ENCODE data around the gene LIPI. TPM values are rescaled to one million over a fixed set of nuclear protein-coding genes. Genes with fewer than 3 reads are reported as not detected.
"Not testable (repeated sequence)": the region's sequence is repeated elsewhere in the genome, so short reads cannot be mapped to it uniquely, and the experiment has no call there.

LIPI gene
- total RNA-seq, 1 experiment from 2014 or later, result not detected

DNA sequence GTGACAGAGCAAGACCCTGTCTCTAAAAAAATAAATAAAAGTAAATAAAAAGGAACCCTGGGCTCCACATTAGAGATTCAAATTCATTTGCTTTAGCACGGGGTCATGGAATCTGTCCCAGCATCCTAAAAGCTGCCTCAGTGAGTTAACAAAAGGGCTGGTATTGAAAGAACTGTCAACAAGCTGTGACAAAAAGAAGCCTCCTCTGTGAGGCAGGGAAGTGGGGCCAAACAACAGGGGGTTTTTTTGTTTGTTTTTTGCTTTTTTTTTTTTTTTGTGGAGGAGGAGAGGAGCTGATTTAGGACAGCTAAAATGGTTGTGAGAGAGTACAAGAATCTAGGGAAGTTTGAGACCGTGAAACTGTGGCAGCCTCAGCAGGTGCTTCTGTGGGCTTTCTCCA is 115.7 kb downstream of the LIPI start:
- no peaks in the 10 kb centered on the region for H3K9me3 ChIP-seq
- no peak overlapping the region for H3K4me3 Mint-ChIP-seq (ENCODE audit: unreplicated experiment)
- no TSS peak for BruUV-seq (replicated peaks)
- H3K4me1 Mint-ChIP-seq (ENCODE audit: low read depth, unreplicated experiment), result no peaks in the 10 kb centered on the region
- H3K36me3 Mint-ChIP-seq (ENCODE audit: insufficient read depth, unreplicated experiment), result peaks cover 13% of the 10 kb centered on the region
- no peaks in the 10 kb centered on the region for H3K27me3 ChIP-seq (replicated peaks; ENCODE audit: control insufficient read depth, insufficient read depth, low read length)
- no peaks in the 10 kb centered on the region for H3K4me1 ChIP-seq
- no peak for DNase-seq
- no peaks in the 10 kb centered on the region for H3K36me3 ChIP-seq (ENCODE audit: control insufficient read depth, insufficient read depth, low read length)
- POLR2A ChIA-PET, result no interaction called here
- intact Hi-C loops (cut with micrococcal nuclease; ENCODE audit: unreplicated experiment), result no loop called here
- CTCF ChIA-PET, result interaction anchor here (0.6 kb wide), 1 partner anchor 382 kb away, joined by 3 read pairs; no protein-coding TSS in a partner anchor
- H3K4me3 ChIP-seq (ENCODE audit: low read depth, low read length), result no peak overlapping the region
- no peaks in the 10 kb centered on the region for H3K27me3 Mint-ChIP-seq (ENCODE audit: insufficient read depth, unreplicated experiment)
- H3K9me3 Mint-ChIP-seq (ENCODE audit: unreplicated experiment), result peaks cover 13% of the 10 kb centered on the region
- no peak overlapping the region for H3K27ac Mint-ChIP-seq (ENCODE audit: unreplicated experiment)
- TF ChIP-seq, protein P1, sequence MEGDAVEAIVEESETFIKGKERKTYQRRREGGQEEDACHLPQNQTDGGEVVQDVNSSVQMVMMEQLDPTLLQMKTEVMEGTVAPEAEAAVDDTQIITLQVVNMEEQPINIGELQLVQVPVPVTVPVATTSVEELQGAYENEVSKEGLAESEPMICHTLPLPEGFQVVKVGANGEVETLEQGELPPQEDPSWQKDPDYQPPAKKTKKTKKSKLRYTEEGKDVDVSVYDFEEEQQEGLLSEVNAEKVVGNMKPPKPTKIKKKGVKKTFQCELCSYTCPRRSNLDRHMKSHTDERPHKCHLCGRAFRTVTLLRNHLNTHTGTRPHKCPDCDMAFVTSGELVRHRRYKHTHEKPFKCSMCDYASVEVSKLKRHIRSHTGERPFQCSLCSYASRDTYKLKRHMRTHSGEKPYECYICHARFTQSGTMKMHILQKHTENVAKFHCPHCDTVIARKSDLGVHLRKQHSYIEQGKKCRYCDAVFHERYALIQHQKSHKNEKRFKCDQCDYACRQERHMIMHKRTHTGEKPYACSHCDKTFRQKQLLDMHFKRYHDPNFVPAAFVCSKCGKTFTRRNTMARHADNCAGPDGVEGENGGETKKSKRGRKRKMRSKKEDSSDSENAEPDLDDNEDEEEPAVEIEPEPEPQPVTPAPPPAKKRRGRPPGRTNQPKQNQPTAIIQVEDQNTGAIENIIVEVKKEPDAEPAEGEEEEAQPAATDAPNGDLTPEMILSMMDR (IDR thresholded peaks at IDR 0.05; ENCODE audit: insufficient read depth in 1 of 2, low read depth in 1 of 2, low read length in 1 of 2, severe bottlenecking in 1 of 2, unreplicated experiment in 1 of 2), result no peak

DNA sequence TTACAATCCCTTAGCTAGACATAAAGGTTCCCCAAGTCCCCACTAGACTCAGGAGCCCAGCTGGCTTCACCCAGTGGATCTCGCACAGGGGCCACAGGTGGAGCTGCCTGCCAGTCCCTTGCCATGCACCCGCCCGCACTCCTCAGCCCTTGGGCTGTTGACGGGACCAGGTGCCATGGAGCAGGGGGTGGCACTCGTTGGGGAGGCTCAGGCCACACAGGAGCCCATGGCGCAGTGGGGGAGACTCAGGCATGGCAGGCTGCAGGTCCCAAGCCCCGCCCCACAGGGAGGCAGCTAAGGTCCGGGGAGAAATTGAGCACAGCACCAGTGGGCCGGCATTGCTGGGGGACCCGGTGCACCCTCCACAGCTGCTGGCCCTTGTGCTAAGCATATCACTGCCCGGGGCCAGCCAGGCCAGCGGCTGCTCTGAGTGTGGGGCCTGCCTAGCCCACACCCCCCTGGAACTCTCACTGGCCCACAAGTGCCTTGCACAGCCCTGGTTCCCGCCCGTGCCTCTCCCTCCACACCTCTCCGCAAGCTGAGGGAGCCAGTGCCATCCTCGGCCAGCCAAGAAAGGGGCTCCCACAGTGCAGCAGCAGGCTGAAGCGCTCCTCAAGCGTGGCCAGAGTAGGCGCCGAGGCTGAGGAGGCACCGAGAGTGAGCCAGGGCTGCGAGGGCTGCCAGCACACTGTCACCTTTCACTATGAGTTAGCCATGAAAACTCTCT is 117.8 kb downstream of the LIPI start:
- peaks cover 7% of the 10 kb centered on the region for H3K9me3 Mint-ChIP-seq (ENCODE audit: unreplicated experiment)
- H3K4me1 ChIP-seq, result no peaks in the 10 kb centered on the region
- H3K27ac Mint-ChIP-seq (ENCODE audit: unreplicated experiment), result no peak overlapping the region
- BruUV-seq (replicated peaks), result no TSS peak
- H3K27me3 Mint-ChIP-seq (ENCODE audit: insufficient read depth, unreplicated experiment), result no peaks in the 10 kb centered on the region
- no peaks in the 10 kb centered on the region for H3K36me3 ChIP-seq (ENCODE audit: control insufficient read depth, insufficient read depth, low read length)
- CTCF ChIA-PET, result no interaction called here
- POLR2A ChIA-PET, result no interaction called here
- no peaks in the 10 kb centered on the region for H3K9me3 ChIP-seq
- no peaks in the 10 kb centered on the region for H3K27me3 ChIP-seq (replicated peaks; ENCODE audit: control insufficient read depth, insufficient read depth, low read length)
- DNase-seq, result no peak
- H3K4me3 Mint-ChIP-seq (ENCODE audit: unreplicated experiment), result no peak overlapping the region
- H3K4me1 Mint-ChIP-seq (ENCODE audit: low read depth, unreplicated experiment), result no peaks in the 10 kb centered on the region
- intact Hi-C loops (cut with micrococcal nuclease; ENCODE audit: unreplicated experiment), result no loop called here
- TF ChIP-seq, protein P1 (IDR thresholded peaks at IDR 0.05; ENCODE audit: insufficient read depth in 1 of 2, low read depth in 1 of 2, low read length in 1 of 2, severe bottlenecking in 1 of 2, unreplicated experiment in 1 of 2), result no peak
- H3K4me3 ChIP-seq (ENCODE audit: low read depth, low read length), result no peak overlapping the region
- H3K36me3 Mint-ChIP-seq (ENCODE audit: insufficient read depth, unreplicated experiment), result peaks cover 12% of the 10 kb centered on the region

DNA sequence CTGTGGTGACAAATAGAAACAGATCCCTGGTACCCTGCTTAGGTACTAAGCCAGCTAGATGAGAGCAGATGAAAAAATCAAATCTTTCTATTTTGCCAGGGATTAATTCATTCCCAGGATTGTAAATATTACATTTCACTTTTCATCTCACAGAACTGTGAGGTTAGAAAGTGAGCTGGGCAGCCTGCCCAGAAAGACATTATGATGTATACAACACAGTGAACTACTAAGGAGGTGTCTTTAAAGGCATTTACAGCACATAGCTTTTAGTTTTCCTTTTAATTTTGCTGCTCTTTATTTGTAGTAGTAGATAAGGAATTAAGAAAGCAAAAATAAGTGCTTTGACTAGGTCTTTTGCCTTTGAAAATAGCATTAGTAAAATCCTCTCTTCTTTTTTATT is 120.6 kb downstream of the LIPI start:
- DNase-seq; H3K9me3 ChIP-seq; H3K27ac Mint-ChIP-seq (ENCODE audit: unreplicated experiment); H3K4me1 ChIP-seq; CTCF ChIA-PET; H3K27me3 ChIP-seq (replicated peaks; ENCODE audit: control insufficient read depth, insufficient read depth, low read length); H3K4me3 Mint-ChIP-seq (ENCODE audit: unreplicated experiment); POLR2A ChIA-PET; H3K27me3 Mint-ChIP-seq (ENCODE audit: insufficient read depth, unreplicated experiment); H3K36me3 ChIP-seq (ENCODE audit: control insufficient read depth, insufficient read depth, low read length); BruUV-seq (replicated peaks); H3K9me3 Mint-ChIP-seq (ENCODE audit: unreplicated experiment); H3K4me1 Mint-ChIP-seq (ENCODE audit: low read depth, unreplicated experiment); H3K36me3 Mint-ChIP-seq (ENCODE audit: insufficient read depth, unreplicated experiment); H3K4me3 ChIP-seq (ENCODE audit: low read depth, low read length); intact Hi-C loops (cut with micrococcal nuclease; ENCODE audit: unreplicated experiment): not testable (repeated sequence)
